K562 (cell line): Measurements from ENCODE around the gene CLTRN. TPM values are rescaled to one million over a fixed set of nuclear protein-coding genes. Genes with fewer than 3 reads are reported as not detected.

ENCODE experiments used
- CBFB ChIP-seq: sonication (generic); formaldehyde crosslinking; IDR thresholded peaks from 2 replicates; pipeline ENCODE4 v1.4.0; 2020; ENCODE audit warnings: mild to moderate bottlenecking, missing genetic modification reagents
- CEBPG ChIP-seq, 3 experiments: fragments of 200-800 bp in 1 of 3; sonication (Bioruptor generic) in 1 of 3; sonication (generic) in 1 of 3; formaldehyde crosslinking in 1 of 3; IDR thresholded peaks in 2 of 3; conservative IDR thresholded peaks in 1 of 3; 2 replicates each; pipeline versions ENCODE4 v1.6.1 to v1.8.0; 2016 to 2022; ENCODE audit warnings: missing compliant biosample characterization in 2 of 3, missing genetic modification characterization in 2 of 3, mild to moderate bottlenecking in 1 of 3, missing genetic modification reagents in 1 of 3
- CXXC5 ChIP-seq: fragments of 250-450 bp; sonication (Bioruptor Pico); IDR thresholded peaks from 2 replicates; pipeline ENCODE4 v1.8.0; 2022; ENCODE audit warnings: inconsistent platforms, mild to moderate bottlenecking, moderate library complexity
- EHMT2 ChIP-seq: fragments of 450-650 bp; IDR thresholded peaks from 2 replicates; pipeline ENCODE4 v1.6.1; 2018; ENCODE audit warnings: antibody characterized with exemption
- ETV5 ChIP-seq: sonication (generic); formaldehyde crosslinking; IDR thresholded peaks from 2 replicates; pipeline ENCODE4 v1.4.0; 2020; ENCODE audit warnings: low read depth, mild to moderate bottlenecking, missing genetic modification reagents
- FOXK2 ChIP-seq, 2 experiments: fragments of 450-650 bp; IDR thresholded peaks in 1 of 2; conservative IDR thresholded peaks in 1 of 2; 2 replicates each; pipeline ENCODE4 v1.6.1; 2016; ENCODE audit warnings: low read depth in 2 of 2, mild to moderate bottlenecking in 1 of 2
- FUS ChIP-seq: fragments of 200-400 bp; formaldehyde crosslinking; optimal IDR thresholded peaks from 2 replicates; pipeline ENCODE3; 2017; ENCODE audit warnings: low read depth, low read length
- POLR2A ChIP-seq: fragments of 450-650 bp; conservative IDR thresholded peaks from 2 replicates; pipeline ENCODE4 v1.6.1; 2016
- POLR2AphosphoS5 ChIP-seq: IDR thresholded peaks from 2 replicates; pipeline ENCODE4 v1.6.1; 2011; ENCODE audit warnings: mild to moderate bottlenecking, low read depth, low read length, moderate library complexity; ENCODE audit not compliant: control insufficient read depth, insufficient read depth
- PTBP1 ChIP-seq: fragments of 200-400 bp; formaldehyde crosslinking; IDR thresholded peaks from 2 replicates; pipeline ENCODE4 v1.6.1; 2017; ENCODE audit warnings: low read depth, low read length
- RBM17 ChIP-seq: fragments of 200-400 bp; formaldehyde crosslinking; IDR thresholded peaks from 2 replicates; pipeline ENCODE4 v1.6.1; 2017; ENCODE audit warnings: low read depth, mild to moderate bottlenecking, low read length, borderline replicate concordance
- RHOXF2B ChIP-seq: fragments of 250-450 bp; sonication (Bioruptor Pico); conservative IDR thresholded peaks from 2 replicates; pipeline ENCODE4 v1.5.1; 2021
- SRSF3 ChIP-seq: fragments of 200-400 bp; formaldehyde crosslinking; IDR thresholded peaks from 2 replicates; pipeline ENCODE4 v1.6.1; 2016; ENCODE audit warnings: mild to moderate bottlenecking, low read length, moderate library complexity; ENCODE audit not compliant: insufficient read depth
- ZNF197 ChIP-seq: fragments of 200-800 bp; sonication (Bioruptor generic); IDR thresholded peaks from 2 replicates; pipeline ENCODE4 v1.6.1; 2016; ENCODE audit warnings: low read depth, missing genetic modification characterization, missing compliant biosample characterization
- polyA plus RNA-seq, 8 experiments: library from polyadenylated mRNA; depleted of rRNA in 4 of 8; stranded (reverse) in 5 of 8; unstranded in 3 of 8; fragments of >200 nt; fragmentation: Nextera tagmentation in 2 of 8; fragmentation: Illumina TruSeq in 1 of 8; extraction: Ambion mirVana in 2 of 8; extraction: Trizol in 1 of 8; gene quantifications; 2 replicates each; pipeline versions ENCODE4 v1.2.1 to v1.2.3, GENCODE V29; 2011 to 2014; ENCODE audit warnings: inconsistent platforms in 1 of 8, missing spikeins in 1 of 8
- total RNA-seq, 7 experiments: library from RNA; depleted of rRNA in 6 of 7; stranded (reverse); fragments of >200 nt in 6 of 7; fragmentation: Illumina TruSeq in 2 of 7; extraction: Trizol in 2 of 7; gene quantifications; 2 replicates each; pipeline versions ENCODE4 v1.2.1 to v1.2.3, GENCODE V29; 2011 to 2021; ENCODE audit warnings: low replicate concordance in 1 of 7
- TF ChIP-seq, protein P1 (sequence below): sonication (generic); formaldehyde crosslinking; IDR thresholded peaks from 2 replicates; pipeline ENCODE4 v1.9.0; 2022; ENCODE audit warnings: mild to moderate bottlenecking, missing genetic modification reagents
- TF ChIP-seq, protein P2 (sequence below): fragments of 450-650 bp; IDR thresholded peaks from 2 replicates; pipeline ENCODE4 v1.6.1; 2016; ENCODE audit warnings: mild to moderate bottlenecking, moderate library complexity
- TF ChIP-seq, protein P3 (sequence below): sonication (generic); formaldehyde crosslinking; IDR thresholded peaks from 2 replicates; pipeline ENCODE4 v1.8.0; 2022; ENCODE audit warnings: mild to moderate bottlenecking, missing genetic modification reagents

CLTRN gene
- total and polyA plus RNA-seq, 9 of the 15 experiments (the other 6 are each of a cell fraction or from before 2014, with no cell fraction given), result 0.11 to 0.36 (median 0.18) TPM; not detected in 2

DNA sequence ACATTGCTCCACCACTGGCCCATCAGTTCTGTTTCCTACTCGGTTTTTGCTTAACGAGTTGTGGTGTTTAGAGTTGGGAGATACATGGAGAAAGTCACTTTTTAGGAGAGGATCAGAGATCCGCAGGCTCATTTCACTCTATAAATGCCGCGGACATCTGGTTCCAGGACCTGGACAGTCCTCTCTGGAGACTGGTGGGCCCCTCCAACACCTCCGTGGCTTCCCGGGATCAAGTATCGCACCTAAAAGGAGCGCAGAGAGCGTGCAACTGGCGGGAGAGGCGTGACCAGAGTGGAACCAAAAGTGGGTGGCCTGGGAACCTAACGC, 9.9 kb upstream of the CLTRN start (continued):
- TF ChIP-seq, protein P1, sequence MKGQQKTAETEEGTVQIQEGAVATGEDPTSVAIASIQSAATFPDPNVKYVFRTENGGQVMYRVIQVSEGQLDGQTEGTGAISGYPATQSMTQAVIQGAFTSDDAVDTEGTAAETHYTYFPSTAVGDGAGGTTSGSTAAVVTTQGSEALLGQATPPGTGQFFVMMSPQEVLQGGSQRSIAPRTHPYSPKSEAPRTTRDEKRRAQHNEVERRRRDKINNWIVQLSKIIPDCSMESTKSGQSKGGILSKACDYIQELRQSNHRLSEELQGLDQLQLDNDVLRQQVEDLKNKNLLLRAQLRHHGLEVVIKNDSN (CRISPR knock-in tag), result no peak; the same call in 1 of the 2 replicates
- TF ChIP-seq FUS (no peak), CXXC5 (CRISPR knock-in tag) (peak; percentile 6; the same call in 1 of the 2 replicates), POLR2A (no peak), RHOXF2B (CRISPR knock-in tag) (no peak), POLR2AphosphoS5 (peak; percentile 29; the same call in 1 of the 2 replicates), SRSF3 (no peak), ETV5 (CRISPR knock-in tag) (no peak), EHMT2 (no peak), FOXK2 (conservative IDR thresholded peaks at IDR 0.05 in 1 of 2, IDR thresholded peaks at IDR 0.05 in 1 of 2; ENCODE audit: low read depth in 2 of 2) (no peak), PTBP1 (no peak), ZNF197 (CRISPR knock-in tag) (peak; percentile 67; the same call in 1 of the 2 replicates), RBM17 (no peak), CEBPG (CRISPR knock-in tag; IDR thresholded peaks at IDR 0.05) (no peak), CEBPG (tag; conservative IDR thresholded peaks at IDR 0.05 in 1 of 2, IDR thresholded peaks at IDR 0.05 in 1 of 2) (no peak), CBFB (CRISPR knock-in tag) (no peak)
- TF ChIP-seq, protein P2, sequence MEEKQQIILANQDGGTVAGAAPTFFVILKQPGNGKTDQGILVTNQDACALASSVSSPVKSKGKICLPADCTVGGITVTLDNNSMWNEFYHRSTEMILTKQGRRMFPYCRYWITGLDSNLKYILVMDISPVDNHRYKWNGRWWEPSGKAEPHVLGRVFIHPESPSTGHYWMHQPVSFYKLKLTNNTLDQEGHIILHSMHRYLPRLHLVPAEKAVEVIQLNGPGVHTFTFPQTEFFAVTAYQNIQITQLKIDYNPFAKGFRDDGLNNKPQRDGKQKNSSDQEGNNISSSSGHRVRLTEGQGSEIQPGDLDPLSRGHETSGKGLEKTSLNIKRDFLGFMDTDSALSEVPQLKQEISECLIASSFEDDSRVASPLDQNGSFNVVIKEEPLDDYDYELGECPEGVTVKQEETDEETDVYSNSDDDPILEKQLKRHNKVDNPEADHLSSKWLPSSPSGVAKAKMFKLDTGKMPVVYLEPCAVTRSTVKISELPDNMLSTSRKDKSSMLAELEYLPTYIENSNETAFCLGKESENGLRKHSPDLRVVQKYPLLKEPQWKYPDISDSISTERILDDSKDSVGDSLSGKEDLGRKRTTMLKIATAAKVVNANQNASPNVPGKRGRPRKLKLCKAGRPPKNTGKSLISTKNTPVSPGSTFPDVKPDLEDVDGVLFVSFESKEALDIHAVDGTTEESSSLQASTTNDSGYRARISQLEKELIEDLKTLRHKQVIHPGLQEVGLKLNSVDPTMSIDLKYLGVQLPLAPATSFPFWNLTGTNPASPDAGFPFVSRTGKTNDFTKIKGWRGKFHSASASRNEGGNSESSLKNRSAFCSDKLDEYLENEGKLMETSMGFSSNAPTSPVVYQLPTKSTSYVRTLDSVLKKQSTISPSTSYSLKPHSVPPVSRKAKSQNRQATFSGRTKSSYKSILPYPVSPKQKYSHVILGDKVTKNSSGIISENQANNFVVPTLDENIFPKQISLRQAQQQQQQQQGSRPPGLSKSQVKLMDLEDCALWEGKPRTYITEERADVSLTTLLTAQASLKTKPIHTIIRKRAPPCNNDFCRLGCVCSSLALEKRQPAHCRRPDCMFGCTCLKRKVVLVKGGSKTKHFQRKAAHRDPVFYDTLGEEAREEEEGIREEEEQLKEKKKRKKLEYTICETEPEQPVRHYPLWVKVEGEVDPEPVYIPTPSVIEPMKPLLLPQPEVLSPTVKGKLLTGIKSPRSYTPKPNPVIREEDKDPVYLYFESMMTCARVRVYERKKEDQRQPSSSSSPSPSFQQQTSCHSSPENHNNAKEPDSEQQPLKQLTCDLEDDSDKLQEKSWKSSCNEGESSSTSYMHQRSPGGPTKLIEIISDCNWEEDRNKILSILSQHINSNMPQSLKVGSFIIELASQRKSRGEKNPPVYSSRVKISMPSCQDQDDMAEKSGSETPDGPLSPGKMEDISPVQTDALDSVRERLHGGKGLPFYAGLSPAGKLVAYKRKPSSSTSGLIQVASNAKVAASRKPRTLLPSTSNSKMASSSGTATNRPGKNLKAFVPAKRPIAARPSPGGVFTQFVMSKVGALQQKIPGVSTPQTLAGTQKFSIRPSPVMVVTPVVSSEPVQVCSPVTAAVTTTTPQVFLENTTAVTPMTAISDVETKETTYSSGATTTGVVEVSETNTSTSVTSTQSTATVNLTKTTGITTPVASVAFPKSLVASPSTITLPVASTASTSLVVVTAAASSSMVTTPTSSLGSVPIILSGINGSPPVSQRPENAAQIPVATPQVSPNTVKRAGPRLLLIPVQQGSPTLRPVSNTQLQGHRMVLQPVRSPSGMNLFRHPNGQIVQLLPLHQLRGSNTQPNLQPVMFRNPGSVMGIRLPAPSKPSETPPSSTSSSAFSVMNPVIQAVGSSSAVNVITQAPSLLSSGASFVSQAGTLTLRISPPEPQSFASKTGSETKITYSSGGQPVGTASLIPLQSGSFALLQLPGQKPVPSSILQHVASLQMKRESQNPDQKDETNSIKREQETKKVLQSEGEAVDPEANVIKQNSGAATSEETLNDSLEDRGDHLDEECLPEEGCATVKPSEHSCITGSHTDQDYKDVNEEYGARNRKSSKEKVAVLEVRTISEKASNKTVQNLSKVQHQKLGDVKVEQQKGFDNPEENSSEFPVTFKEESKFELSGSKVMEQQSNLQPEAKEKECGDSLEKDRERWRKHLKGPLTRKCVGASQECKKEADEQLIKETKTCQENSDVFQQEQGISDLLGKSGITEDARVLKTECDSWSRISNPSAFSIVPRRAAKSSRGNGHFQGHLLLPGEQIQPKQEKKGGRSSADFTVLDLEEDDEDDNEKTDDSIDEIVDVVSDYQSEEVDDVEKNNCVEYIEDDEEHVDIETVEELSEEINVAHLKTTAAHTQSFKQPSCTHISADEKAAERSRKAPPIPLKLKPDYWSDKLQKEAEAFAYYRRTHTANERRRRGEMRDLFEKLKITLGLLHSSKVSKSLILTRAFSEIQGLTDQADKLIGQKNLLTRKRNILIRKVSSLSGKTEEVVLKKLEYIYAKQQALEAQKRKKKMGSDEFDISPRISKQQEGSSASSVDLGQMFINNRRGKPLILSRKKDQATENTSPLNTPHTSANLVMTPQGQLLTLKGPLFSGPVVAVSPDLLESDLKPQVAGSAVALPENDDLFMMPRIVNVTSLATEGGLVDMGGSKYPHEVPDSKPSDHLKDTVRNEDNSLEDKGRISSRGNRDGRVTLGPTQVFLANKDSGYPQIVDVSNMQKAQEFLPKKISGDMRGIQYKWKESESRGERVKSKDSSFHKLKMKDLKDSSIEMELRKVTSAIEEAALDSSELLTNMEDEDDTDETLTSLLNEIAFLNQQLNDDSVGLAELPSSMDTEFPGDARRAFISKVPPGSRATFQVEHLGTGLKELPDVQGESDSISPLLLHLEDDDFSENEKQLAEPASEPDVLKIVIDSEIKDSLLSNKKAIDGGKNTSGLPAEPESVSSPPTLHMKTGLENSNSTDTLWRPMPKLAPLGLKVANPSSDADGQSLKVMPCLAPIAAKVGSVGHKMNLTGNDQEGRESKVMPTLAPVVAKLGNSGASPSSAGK, result peak; percentile 91
- TF ChIP-seq, protein P3, sequence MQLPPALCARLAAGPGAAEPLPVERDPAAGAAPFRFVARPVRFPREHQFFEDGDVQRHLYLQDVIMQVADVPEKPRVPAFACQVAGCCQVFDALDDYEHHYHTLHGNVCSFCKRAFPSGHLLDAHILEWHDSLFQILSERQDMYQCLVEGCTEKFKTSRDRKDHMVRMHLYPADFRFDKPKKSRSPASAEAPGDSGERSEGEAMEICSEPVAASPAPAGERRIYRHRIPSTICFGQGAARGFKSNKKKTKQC (CRISPR knock-in tag), result peak; percentile 18; the same call in 1 of the 2 replicates
